ENCODE measurements around the gene VWCE.
"Not testable (repeated sequence)": the region's sequence is repeated elsewhere in the genome, so short reads cannot be mapped to it uniquely, and the experiment has no call there.

Gene VWCE

DNA sequence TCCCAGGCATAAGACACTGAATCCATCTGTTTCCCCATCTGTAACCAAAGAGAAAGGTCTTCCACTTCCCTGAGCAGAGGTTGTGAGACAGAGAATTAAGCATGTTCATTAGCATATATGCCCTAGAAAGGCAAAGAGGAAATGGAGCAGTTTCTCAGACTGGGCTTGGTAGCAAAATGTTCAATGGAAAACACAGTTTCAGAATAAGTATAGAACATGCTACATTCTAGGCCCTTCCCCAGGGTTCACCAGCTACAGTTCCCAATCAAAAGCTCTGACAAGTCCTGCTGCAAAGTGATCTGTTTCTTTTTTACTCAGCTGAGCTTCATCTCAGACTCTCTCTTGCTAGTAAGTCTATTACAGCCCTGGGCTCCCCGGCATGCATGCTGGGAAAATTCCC lies 42.8 kb downstream of the VWCE start:
- DNase-seq (ENCODE audit: low spot score): not testable (repeated sequence)

GRCh38 chr11:61250796-61251765 lies 44.0 kb downstream of the VWCE start:
- not testable (repeated sequence) for DNase-seq (ENCODE audit: low spot score)

DNA sequence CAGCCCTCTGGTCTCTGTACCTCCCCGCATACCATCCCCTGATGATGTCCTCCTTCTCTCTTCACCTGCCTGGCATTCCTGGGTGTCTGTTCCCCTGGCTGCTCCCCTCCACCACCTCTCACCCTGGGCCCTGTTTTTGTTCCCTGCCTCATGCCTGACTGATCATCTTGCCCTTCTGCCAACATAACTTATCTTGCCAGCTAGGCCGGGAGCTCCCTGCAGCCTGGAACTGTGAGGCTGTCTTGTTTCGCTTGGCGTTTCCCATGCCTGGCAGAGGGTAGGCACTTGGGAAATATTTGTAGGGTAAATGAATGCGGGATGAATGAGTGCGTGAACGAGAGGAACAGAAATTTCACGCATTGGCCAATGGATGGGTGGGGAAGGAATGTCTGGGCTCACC lies 45.9 kb downstream of the VWCE start:
- DNase-seq (ENCODE audit: low spot score): not testable (repeated sequence)

DNA sequence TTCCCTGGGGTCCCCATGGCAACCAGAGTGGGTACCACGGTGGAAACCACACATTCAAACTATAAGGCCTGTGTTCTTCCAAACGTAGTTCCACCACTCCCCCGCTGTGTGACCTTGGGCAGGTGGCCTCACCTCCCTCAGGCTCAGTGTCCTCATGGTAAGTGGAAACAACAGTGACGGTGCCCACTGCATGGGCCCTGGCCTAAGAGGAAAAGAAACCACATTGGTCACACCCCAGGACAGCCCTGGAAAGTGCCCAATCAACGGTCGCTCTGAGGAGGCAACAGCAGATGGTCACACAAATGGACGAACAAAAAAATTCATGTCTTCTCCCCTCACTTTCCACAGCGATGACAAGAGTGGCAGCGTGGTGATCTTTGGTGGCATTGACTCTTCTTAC lies 47.0 kb downstream of the VWCE start:
- not testable (repeated sequence) for DNase-seq (ENCODE audit: low spot score)

DNA sequence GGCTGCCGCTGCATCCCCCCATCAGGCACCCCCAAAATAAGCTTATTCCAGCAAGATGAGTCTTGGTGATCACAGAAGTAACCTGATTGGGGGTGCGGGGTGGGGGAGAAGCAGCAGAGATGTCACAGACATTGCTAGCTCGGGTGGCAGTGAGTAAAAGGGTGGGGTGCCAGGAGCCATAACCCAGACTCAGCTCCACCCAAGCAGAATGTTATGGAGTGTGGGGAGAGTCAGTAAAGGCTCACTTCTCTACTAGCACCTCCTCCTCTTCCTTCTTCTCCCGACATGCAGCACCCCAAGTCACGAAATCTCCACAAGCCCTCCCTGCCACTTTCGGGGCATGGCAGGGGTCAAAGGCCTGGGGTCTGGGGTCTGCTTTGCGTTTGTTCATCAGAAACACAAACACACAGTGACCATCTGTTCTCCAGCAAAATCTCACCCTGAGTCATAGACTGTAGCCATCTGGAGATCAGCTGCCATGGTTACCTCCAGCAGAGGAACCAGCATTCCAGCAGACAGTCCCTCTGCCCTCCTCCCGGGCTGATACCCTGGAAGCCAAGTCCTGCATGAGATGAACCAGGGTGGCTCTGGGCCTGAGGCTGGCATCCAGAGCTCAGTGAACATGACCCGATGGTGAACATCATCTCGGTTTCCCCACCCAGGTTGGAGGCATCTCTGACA lies 49.7 kb downstream of the VWCE start:
- DNase-seq (ENCODE audit: low spot score): not testable (repeated sequence)

DNA sequence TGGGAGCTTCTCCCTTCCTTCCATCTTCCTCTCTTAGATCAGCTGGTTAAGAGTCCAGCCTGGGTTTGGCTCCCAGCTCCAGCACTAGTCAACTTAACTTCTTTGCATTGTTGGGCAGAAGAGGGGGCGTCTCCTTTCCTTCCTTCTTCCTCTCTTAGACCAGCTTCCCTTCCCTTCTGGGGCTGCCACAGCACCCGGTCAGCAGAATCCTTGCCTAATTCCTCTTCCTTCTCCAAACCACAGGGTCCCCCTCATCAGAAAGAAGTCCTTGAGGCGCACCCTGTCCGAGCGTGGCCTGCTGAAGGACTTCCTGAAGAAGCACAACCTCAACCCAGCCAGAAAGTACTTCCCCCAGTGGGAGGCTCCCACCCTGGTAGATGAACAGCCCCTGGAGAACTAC lies 53.6 kb downstream of the VWCE start:
- DNase-seq (ENCODE audit: low spot score): not testable (repeated sequence)

DNA sequence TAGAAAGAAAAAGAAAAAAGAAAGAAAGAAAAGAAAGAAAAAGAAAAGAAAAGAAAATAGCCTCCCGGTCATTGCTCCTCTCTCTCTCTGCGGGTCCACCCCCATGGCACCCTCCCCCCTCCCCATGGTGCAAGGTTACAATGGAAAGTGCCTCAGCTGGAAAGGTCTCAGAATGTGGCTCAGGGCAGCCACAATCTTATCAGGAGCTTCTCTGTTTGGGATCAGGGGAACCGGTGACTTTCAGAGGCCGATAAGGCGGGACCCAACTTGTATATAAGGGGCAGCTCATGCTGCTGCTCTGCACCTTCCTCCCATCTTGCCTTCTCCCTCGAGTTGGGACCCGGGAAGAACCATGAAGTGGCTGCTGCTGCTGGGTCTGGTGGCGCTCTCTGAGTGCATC lies 54.2 kb downstream of the VWCE start, which contains the start of gene PGA5:
TSS of gene PGA5 (plus strand) at position 301 of the 400 bp plus-strand sequence. CDS start at position 353, 52 bp downstream.
- not testable (repeated sequence) for DNase-seq (ENCODE audit: low spot score)

DNA sequence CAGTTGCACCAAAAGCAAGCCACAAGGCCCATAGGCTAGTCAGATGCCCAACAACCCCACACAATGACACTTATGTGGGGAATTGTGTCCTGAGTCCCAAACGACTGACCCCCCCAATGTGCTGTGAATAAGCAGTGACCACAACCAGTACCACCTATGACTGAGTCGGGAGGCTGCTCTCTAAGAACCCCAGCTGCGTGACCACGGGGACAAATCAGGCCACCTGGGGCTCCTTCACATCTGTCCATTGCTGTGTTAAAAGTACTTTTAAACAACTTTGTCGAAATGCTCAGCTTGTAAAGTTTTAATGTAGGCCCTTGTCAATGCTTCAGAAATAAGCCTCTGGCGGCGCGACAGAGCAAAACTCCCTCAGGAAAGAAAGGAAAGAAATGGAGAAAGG lies 54.8 kb downstream of the VWCE start:
- not testable (repeated sequence) for DNase-seq (ENCODE audit: low spot score)

DNA sequence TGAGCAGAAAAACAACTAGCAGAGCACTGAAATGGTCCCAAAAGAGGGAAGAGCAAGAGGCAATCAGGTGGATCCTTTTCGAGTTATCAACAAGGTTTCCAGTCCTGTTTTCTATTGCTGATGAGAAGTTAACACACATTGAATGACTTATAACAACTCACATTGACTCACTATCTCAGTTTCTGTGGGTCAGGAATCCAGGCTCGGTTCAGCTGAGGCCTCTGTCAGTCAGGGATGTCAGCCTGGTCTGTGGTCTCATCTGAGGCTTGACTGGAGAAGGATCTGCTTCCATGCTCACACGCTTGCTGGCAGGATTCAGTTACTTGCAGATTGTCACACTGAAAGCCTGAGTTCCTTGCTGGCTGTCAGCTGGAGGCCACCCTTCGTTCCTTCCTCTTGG lies 58.0 kb downstream of the VWCE start:
- not testable (repeated sequence) for DNase-seq (ENCODE audit: low spot score)

DNA sequence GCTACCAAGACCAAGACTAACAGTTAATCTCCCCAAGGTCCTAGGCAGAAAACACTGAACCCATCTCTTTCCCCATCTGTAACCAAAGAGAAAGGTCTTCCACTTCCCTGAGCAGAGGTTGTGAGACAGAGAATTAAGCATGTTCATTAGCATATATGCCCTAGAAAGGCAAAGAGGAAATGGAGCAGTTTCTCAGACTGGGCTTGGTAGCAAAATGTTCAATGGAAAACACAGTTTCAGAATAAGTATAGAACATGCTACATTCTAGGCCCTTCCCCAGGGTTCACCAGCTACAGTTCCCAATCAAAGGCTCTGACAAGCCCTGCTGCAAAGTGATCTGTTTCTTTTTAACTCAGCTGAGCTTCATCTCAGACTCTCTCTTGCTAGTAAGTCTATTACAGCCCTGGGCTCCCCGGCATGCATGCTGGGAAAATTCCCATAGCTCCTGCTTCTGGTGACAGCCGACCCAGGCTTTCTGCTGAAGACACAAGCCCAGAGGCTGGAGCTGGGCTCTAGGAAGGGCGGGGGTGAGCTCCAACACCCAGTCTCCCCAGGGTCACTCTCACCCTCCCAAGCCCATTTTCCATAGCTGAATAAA lies 62.5 kb downstream of the VWCE start:
- not testable (repeated sequence) for DNase-seq (ENCODE audit: low spot score)

GRCh38 chr11:61231585-61231984 lies 63.5 kb downstream of the VWCE start:
- not testable (repeated sequence) for DNase-seq (ENCODE audit: low spot score)

DNA sequence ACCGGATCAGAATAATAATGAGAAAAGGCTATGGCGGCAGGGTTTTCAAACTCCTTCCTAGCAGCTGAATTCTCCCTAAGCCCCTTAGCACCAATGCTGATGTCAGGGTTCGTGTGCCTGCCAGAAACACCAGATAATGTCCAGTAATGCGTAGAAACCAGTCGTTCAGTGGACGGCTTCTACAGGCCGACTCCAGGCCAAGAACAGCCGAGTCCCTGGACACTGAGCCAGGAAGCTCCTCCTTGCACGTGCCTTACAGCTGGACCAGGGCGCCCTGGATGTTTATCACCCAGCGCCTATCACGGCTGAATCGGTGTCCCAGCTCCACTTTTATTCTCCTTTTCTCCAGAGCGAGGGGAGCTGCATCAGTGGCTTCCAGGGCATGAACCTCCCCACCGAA lies 64.1 kb downstream of the VWCE start:
- not testable (repeated sequence) for DNase-seq (ENCODE audit: low spot score)

- DNase-seq (ENCODE audit: low spot score): not testable (repeated sequence)
Observed at GRCh38 chr11:61229458-61229857, 65.7 kb downstream of the VWCE start.

- not testable (repeated sequence) for DNase-seq (ENCODE audit: low spot score)
Observed at GRCh38 chr11:61226457-61227137, 68.5 kb downstream of the VWCE start.

- DNase-seq (ENCODE audit: low spot score): not testable (repeated sequence)
Observed at GRCh38 chr11:61222692-61223091, 72.4 kb downstream of the VWCE start.

GRCh38 chr11:61222047-61222446 lies 73.1 kb downstream of the VWCE start, which contains the start of gene PGA4:
TSS of gene PGA4 (plus strand) at chr11:61222347. CDS start at chr11:61222401, 54 bp downstream.
- not testable (repeated sequence) for DNase-seq (ENCODE audit: low spot score)

DNA sequence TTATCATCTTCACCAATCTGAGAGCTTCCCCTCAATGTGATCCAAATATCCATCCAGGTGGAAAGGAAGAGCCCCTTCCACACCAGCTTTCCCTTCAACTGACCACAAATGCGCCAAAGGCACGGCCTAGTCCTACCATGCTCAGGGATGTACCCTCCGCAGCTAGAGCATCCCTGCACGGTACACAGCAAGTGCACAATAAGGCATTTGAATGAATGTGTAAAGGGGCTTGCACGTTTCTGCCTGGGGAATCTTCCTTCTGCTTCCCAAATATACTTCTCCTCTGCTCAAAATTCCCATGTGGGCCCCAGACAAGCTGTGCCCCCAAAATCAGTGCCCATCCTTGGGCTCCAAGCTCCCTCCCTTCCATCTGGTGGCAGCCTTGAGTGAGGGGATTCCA lies 76.1 kb downstream of the VWCE start:
- DNase-seq (ENCODE audit: low spot score): not testable (repeated sequence)

GRCh38 chr11:61218306-61218705 lies 76.8 kb downstream of the VWCE start:
- DNase-seq (ENCODE audit: low spot score): not testable (repeated sequence)

GRCh38 chr11:61213711-61214324 lies 81.3 kb downstream of the VWCE start:
- DNase-seq (ENCODE audit: low spot score): not testable (repeated sequence)

DNA sequence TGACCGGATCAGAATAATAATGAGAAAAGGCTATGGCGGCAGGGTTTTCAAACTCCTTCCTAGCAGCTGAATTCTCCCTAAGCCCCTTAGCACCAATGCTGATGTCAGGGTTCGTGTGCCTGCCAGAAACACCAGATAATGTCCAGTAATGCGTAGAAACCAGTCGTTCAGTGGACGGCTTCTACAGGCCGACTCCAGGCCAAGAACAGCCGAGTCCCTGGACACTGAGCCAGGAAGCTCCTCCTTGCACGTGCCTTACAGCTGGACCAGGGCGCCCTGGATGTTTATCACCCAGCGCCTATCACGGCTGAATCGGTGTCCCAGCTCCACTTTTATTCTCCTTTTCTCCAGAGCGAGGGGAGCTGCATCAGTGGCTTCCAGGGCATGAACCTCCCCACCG lies 82.9 kb downstream of the VWCE start:
- DNase-seq (ENCODE audit: low spot score): not testable (repeated sequence)

GRCh38 chr11:61211327-61211952 lies 83.7 kb downstream of the VWCE start:
- DNase-seq (ENCODE audit: low spot score): not testable (repeated sequence)

Data from hematopoietic multipotent progenitor cell treated with erythropoietin and hydrocortisone succinate and interleukin-3 and kit ligand, for 17 days (in vitro differentiated cells).